Measurements from ENCODE around the gene GUCY1A1. TPM values are rescaled to one million over a fixed set of nuclear protein-coding genes. Genes with fewer than 3 reads are reported as not detected.

Gene GUCY1A1
- total RNA-seq, 1 donor from 2014 or later: 63.1 TPM

GRCh38 chr4:155660436-155660835 lies 6.2 kb upstream of the GUCY1A1 start:
- H3K4me1 ChIP-seq: peaks cover 12% of the 10 kb centered on the region
- no peak for DNase-seq
- no peak overlapping the region for H3K27ac ChIP-seq
- ATAC-seq: no peak
- no peak for TF ChIP-seq CTCF (IDR thresholded peaks at IDR 0.05)
- no peak overlapping the region for H3K4me3 ChIP-seq
- no peaks in the 10 kb centered on the region for H3K9me3 ChIP-seq
- intact Hi-C loops (cut with DNase I): no loop called here
- no peaks in the 10 kb centered on the region for H3K27me3 ChIP-seq (ENCODE audit: low read depth)
- no peaks in the 10 kb centered on the region for H3K36me3 ChIP-seq

GRCh38 chr4:155665054-155665453 lies 1.6 kb upstream of the GUCY1A1 start:
- intact Hi-C loops (cut with DNase I): no loop called here
- no peak for DNase-seq
- H3K9me3 ChIP-seq: no peaks in the 10 kb centered on the region
- peaks cover 7% of the 10 kb centered on the region for H3K4me1 ChIP-seq
- TF ChIP-seq CTCF (IDR thresholded peaks at IDR 0.05): no peak
- H3K36me3 ChIP-seq: no peaks in the 10 kb centered on the region
- no peak overlapping the region for H3K27ac ChIP-seq
- H3K4me3 ChIP-seq: no peak overlapping the region
- ATAC-seq: no peak
- H3K27me3 ChIP-seq (ENCODE audit: low read depth): no peaks in the 10 kb centered on the region

GRCh38 chr4:155667222-155667567 lies 547 bp downstream of the GUCY1A1 start:
- ATAC-seq (peak; percentile 89 to 90), DNase-seq (peak; percentile 78)
- H3K36me3 ChIP-seq: no peaks in the 10 kb centered on the region
- intact Hi-C loops (cut with DNase I): no loop called here
- peaks cover 7% of the 10 kb centered on the region for H3K4me1 ChIP-seq
- no peak for TF ChIP-seq CTCF (IDR thresholded peaks at IDR 0.05)
- no peaks in the 10 kb centered on the region for H3K9me3 ChIP-seq
- H3K4me3 ChIP-seq: peak overlapping the region; percentile 73
- no peaks in the 10 kb centered on the region for H3K27me3 ChIP-seq (ENCODE audit: low read depth)
- H3K27ac ChIP-seq: peak overlapping the region; percentile 90

GRCh38 chr4:155667568-155668511 lies 1.2 kb downstream of the GUCY1A1 start:
- Histone ChIP-seq H3K36me3 (no peaks in the 10 kb centered on the region), H3K27ac (peak overlapping the region; percentile 90), H3K4me3 (peak overlapping the region; percentile 73), H3K27me3 (ENCODE audit: low read depth) (no peaks in the 10 kb centered on the region), H3K9me3 (no peaks in the 10 kb centered on the region), H3K4me1 (peaks cover 7% of the 10 kb centered on the region)
- intact Hi-C loops (cut with DNase I): no loop called here
- ATAC-seq: peak; percentile 79 to 89
- DNase-seq: peak; percentile 61
- TF ChIP-seq CTCF (IDR thresholded peaks at IDR 0.05): no peak

- Histone ChIP-seq H3K36me3 (no peaks in the 10 kb centered on the region), H3K27me3 (ENCODE audit: low read depth) (no peaks in the 10 kb centered on the region), H3K9me3 (no peaks in the 10 kb centered on the region), H3K27ac (peak overlapping the region; percentile 90), H3K4me1 (peaks cover 7% of the 10 kb centered on the region), H3K4me3 (peak overlapping the region; percentile 73)
- ATAC-seq (no peak), DNase-seq (no peak)
- TF ChIP-seq CTCF (IDR thresholded peaks at IDR 0.05): no peak
- intact Hi-C loops (cut with DNase I): no loop called here
Measured at GRCh38 chr4:155668707-155669220, 2.1 kb downstream of the GUCY1A1 start.
